RCC 7860 (cell line): ENCODE results near the gene SEMA3C.

Experiments
- DNase-seq: peaks from one replicate; pipeline ENCODE4 v3.0.0-alpha.2; 2015; ENCODE audit warnings: low spot score
- FAIRE-seq: peaks from 2 replicates; lab custom pipeline; 2012; peaks lifted over from hg19 to GRCh38; lab: Jason Lieb, UNC

The SEMA3C gene

GRCh38 chr7:80829527-80829926, 89.3 kb downstream of the SEMA3C start:
- DNase-seq (no peak), FAIRE-seq (peak; percentile 2)

GRCh38 chr7:80827239-80827633, 91.6 kb downstream of the SEMA3C start:
- DNase-seq (no peak), FAIRE-seq (no peak)

GRCh38 chr7:80826520-80827238, 92.2 kb downstream of the SEMA3C start:
- FAIRE-seq (no peak), DNase-seq (no peak)

GRCh38 chr7:80825499-80825898, 93.4 kb downstream of the SEMA3C start:
- DNase-seq (no peak), FAIRE-seq (no peak)

- FAIRE-seq (no peak), DNase-seq (no peak)
Measured at GRCh38 chr7:80824253-80824652, 94.6 kb downstream of the SEMA3C start.

GRCh38 chr7:80823057-80823456, 95.8 kb downstream of the SEMA3C start:
- FAIRE-seq: peak; percentile 50
- no peak for DNase-seq

GRCh38 chr7:80821771-80822319, 97.0 kb downstream of the SEMA3C start:
- DNase-seq (peak; percentile 26), FAIRE-seq (peak; percentile 72)

GRCh38 chr7:80819503-80819902, 99.3 kb downstream of the SEMA3C start:
- FAIRE-seq (peak; percentile 37), DNase-seq (no peak)

- no peak for DNase-seq
- FAIRE-seq: no peak
Measured at GRCh38 chr7:80818181-80818580, 100.7 kb downstream of the SEMA3C start.

- no peak for FAIRE-seq
- DNase-seq: no peak
Measured at GRCh38 chr7:80816806-80817205, 102.0 kb downstream of the SEMA3C start.

GRCh38 chr7:80815733-80816132, 103.1 kb downstream of the SEMA3C start:
- FAIRE-seq (no peak), DNase-seq (no peak)

- FAIRE-seq (no peak), DNase-seq (no peak)
Measured at GRCh38 chr7:80809545-80809944, 109.3 kb downstream of the SEMA3C start.

- FAIRE-seq: peak; percentile 45
Measured at GRCh38 chr7:80807166-80807900, 111.5 kb downstream of the SEMA3C start.

GRCh38 chr7:80806663-80807062, 112.2 kb downstream of the SEMA3C start:
- DNase-seq (no peak), FAIRE-seq (no peak)

More at GRCh38 chr7:80807166-80807900, 111.5 kb downstream of the SEMA3C start:
- no peak for DNase-seq

GRCh38 chr7:80804589-80804988, 114.3 kb downstream of the SEMA3C start:
- FAIRE-seq (no peak), DNase-seq (no peak)

GRCh38 chr7:80802527-80802926, 116.3 kb downstream of the SEMA3C start:
- no peak for FAIRE-seq

GRCh38 chr7:80794631-80795573, 123.9 kb downstream of the SEMA3C start:
- DNase-seq: no peak

More at GRCh38 chr7:80802527-80802926, 116.3 kb downstream of the SEMA3C start:
- no peak for DNase-seq

GRCh38 chr7:80791509-80791929, 127.3 kb downstream of the SEMA3C start:
- FAIRE-seq: no peak

More at GRCh38 chr7:80794631-80795573, 123.9 kb downstream of the SEMA3C start:
- FAIRE-seq: no peak

GRCh38 chr7:80790877-80791276, 128.0 kb downstream of the SEMA3C start:
- no peak for DNase-seq
- no peak for FAIRE-seq

More at GRCh38 chr7:80791509-80791929, 127.3 kb downstream of the SEMA3C start:
- no peak for DNase-seq

- FAIRE-seq: no peak
- DNase-seq: no peak
Measured at GRCh38 chr7:80787721-80788120, 131.1 kb downstream of the SEMA3C start.
